GM12874 (cell line): ENCODE data around the gene INSIG2.

Experiments
- TF ChIP-seq, protein P1 (sequence below): IDR thresholded peaks from 2 replicates; pipeline ENCODE4 v1.5.1; 2011; ENCODE audit warnings: low read depth, mild to moderate bottlenecking, control low read depth, low read length, moderate library complexity; ENCODE audit not compliant: insufficient read depth

The INSIG2 gene

DNA sequence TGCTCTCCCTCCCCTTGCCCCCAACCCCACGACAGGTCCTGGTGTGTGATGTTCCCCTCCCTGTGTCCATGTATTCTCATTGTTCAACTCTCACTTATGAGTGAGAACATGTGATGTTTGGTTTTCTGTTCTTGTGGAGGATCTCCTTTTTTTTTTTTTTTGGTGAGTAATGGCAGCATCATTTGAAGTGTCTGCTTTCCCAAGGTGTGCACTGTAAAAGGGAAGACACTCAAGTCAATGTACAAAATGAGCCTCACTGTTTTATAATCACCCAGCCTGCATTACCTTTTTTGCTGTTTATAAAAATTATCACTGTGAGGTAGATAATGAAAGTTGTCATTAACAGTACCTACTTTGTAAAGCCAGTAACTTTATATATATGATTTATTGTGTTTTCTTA lies 56.9 kb downstream of the INSIG2 start:
- TF ChIP-seq, protein P1, sequence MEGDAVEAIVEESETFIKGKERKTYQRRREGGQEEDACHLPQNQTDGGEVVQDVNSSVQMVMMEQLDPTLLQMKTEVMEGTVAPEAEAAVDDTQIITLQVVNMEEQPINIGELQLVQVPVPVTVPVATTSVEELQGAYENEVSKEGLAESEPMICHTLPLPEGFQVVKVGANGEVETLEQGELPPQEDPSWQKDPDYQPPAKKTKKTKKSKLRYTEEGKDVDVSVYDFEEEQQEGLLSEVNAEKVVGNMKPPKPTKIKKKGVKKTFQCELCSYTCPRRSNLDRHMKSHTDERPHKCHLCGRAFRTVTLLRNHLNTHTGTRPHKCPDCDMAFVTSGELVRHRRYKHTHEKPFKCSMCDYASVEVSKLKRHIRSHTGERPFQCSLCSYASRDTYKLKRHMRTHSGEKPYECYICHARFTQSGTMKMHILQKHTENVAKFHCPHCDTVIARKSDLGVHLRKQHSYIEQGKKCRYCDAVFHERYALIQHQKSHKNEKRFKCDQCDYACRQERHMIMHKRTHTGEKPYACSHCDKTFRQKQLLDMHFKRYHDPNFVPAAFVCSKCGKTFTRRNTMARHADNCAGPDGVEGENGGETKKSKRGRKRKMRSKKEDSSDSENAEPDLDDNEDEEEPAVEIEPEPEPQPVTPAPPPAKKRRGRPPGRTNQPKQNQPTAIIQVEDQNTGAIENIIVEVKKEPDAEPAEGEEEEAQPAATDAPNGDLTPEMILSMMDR = no peak

DNA sequence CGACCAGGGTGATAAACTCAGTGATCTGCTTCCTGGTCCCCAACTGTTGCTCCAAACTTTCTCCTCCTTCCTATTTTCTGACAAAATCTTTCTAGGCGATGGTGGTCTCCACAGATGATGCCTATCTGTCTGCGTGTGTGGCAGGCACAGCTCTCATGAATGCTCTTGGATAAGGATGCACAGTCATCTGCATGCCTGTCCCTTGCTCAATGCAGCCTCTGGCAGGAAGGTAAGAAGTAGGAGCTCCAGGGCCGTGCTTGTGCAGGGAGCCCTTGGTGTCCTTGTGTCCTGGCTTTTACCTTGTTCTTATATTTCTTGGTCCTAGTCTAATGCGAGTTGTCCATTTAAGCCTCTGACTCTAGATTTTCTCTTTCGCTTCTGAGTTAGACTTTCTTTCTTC lies 57.5 kb downstream of the INSIG2 start:
- TF ChIP-seq, protein P1 = no peak

DNA sequence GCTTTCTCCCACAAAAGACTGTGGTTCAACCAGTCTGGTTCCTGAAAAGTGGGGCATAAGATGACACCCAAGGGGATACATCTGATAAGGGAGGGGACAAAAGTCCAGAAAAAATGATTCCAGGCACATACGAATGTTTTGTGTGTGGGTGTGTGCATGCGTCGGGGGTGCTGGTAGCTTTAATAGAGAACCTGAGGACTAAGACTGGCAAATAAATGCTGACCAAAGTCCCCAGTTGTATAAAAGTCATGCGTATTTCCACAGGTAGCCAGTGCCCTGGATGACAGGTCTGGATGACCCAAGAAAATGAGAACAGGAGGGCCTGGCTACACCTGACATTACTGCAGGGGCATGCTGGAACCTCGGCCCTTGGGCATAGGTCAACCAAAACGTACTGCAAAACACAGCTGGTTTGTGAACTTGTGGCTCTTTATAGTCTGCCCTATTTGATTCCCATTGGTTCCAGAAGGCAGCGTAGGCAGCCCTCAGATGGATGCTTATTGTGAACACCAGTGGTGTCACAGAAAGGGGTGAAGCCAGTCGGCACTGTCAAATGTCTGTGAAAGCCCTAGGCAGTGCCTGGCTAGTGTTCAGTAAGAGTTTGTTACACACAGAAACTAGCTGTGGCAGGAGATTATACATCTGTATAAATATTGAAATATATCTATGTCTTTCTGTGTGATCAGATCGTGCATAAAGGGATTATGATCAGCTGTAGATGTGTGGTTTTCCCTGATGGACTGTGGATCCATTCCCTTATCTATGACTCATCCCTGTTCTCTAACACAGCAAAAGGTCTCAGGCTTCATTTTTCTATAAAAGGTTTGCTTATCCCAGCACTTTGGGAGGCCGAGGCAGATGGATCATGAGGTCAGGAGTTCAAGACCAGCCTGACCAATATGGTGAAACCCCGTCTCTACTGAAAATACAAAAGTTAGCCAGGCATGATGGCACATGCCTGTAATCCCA lies 58.3 kb downstream of the INSIG2 start:
- TF ChIP-seq, protein P1 = no peak

DNA sequence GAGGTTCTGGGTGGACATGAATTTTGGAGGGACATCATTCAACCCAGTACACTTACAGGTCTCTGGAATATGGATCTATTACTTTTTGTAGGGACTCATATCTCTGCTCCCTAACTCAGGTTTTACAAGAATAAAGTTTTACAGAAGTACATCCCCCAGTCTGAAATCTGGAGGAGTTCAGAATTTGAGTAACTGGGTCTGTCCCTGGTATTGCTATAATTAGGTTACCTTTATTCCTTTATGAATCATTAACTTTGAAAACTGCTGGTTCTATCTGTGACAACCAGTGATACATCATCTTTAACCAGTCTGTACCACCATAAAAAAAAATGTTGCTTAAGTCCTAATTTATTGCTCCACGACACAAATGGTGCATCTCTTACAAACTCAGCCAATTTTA lies 59.9 kb downstream of the INSIG2 start:
- TF ChIP-seq, protein P1 = no peak

DNA sequence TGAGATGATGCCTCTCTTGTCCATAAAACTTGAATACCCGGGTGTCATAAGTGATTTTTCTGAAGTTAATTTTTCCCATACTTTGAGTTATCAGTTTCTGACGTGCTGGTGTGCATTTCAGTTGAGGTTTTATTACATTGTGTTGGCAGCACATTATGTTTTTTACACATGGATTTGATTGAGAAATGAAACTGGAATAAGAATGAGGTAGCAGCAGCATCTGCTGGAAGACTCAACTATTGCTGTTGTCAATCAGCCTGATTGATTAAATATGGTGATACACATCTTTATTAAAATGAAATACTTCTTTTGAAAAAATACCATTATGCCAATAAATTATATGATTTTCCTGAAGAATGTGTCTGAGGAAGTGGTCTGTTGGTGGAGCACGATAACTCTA lies 60.5 kb downstream of the INSIG2 start:
- TF ChIP-seq, protein P1 = no peak

DNA sequence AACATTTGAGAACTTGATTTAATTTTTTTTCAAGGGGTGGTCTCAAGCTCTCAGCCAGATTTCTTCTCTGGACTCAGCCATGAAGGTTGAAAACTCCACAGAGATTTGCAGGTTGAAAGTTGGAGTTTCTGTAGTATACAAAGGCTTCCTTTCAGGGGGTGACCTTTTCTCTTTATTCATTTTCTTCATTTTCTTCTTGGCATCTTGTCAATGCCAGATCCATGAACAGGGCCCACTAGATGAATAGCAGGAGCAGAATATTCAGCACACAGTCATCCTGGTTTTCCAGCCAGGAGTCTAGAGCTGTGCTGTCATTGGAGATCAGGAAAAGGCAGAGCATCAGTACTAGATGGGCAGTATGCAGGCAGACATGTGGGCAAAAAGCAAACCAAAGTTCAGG lies 62.0 kb downstream of the INSIG2 start:
- TF ChIP-seq, protein P1 = no peak

DNA sequence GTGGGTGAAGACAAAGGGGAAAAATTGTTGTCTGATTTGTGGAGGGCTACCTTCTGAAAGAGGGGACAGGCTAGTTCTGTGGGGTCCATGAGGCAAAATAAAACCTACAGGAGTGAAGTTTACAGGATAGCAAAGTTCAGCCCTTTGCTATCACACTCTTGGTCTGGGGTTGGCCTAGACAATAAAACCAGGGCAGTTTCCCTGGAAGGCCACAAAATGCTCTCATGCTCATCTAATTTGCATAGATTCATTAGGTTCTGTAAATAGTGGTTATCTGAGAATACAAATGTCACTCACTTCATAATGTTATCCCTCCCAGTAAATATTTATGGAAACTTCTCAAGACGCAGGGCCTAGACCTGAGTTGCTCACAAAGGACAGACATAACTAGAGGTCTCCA lies 63.6 kb downstream of the INSIG2 start:
- TF ChIP-seq, protein P1 = no peak
